ENCODE results near the gene TK2.
A peak's percentile ranks its signal among the peaks of the same experiment; 100 is the strongest.

Gene TK2

GRCh38 chr16:66543541-66543940, 6.4 kb downstream of the TK2 start:
- DNase-seq, result no peak

GRCh38 chr16:66542396-66542795, 7.5 kb downstream of the TK2 start:
- DNase-seq, result no peak

- no peak for DNase-seq
Observed at GRCh38 chr16:66541388-66542355, 8.2 kb downstream of the TK2 start.

- no peak for DNase-seq
Observed at GRCh38 chr16:66539623-66540469, 10.1 kb downstream of the TK2 start.

- no peak for DNase-seq
Observed at GRCh38 chr16:66538910-66539309, 11.0 kb downstream of the TK2 start.

GRCh38 chr16:66537236-66537635, 12.7 kb downstream of the TK2 start:
- no peak for DNase-seq

GRCh38 chr16:66536525-66536924, 13.4 kb downstream of the TK2 start:
- no peak for DNase-seq

- no peak for DNase-seq
Observed at GRCh38 chr16:66534376-66534799, 15.5 kb downstream of the TK2 start.

GRCh38 chr16:66529475-66529874, 20.4 kb downstream of the TK2 start:
- no peak for DNase-seq

- DNase-seq, result no peak
Observed at GRCh38 chr16:66528294-66528693, 21.6 kb downstream of the TK2 start.

- DNase-seq, result no peak
Observed at GRCh38 chr16:66525396-66526180, 24.3 kb downstream of the TK2 start.

- DNase-seq, result no peak
Observed at GRCh38 chr16:66524601-66525164, 25.2 kb downstream of the TK2 start.

- DNase-seq, result peak; percentile 31
Observed at GRCh38 chr16:66523861-66524354, 26.0 kb downstream of the TK2 start.

- no peak for DNase-seq
Observed at GRCh38 chr16:66522816-66523590, 26.9 kb downstream of the TK2 start.

GRCh38 chr16:66521951-66522771, 27.8 kb downstream of the TK2 start:
- peak; percentile 96 for DNase-seq

GRCh38 chr16:66521252-66521713, 28.6 kb downstream of the TK2 start:
- no peak for DNase-seq

GRCh38 chr16:66520406-66521170, 29.3 kb downstream of the TK2 start:
- no peak for DNase-seq

GRCh38 chr16:66519482-66520373, 30.2 kb downstream of the TK2 start:
- DNase-seq, result no peak

Data from NK-92 treated with Interleukin-12 subunit alpha and Interleukin-12 subunit beta, amount 100 ng/mL, for 24 hours (cell line).